B cell (primary cell): Measurements from ENCODE around the gene SFMBT1. TPM values are rescaled to one million over a fixed set of nuclear protein-coding genes. Genes with fewer than 3 reads are reported as not detected.

Source experiments
- ATAC-seq: fragments of 200-7000 bp; cut with Tn5 transposase; one replicate; pipeline ENCODE4 v1.10.0; 2021; ENCODE audit warnings: low read depth, mild to moderate bottlenecking, moderate number of reproducible peaks, moderate library complexity
- CTCF ChIA-PET: fragments of 350-600 bp; sonication (Branson Sonifier 250); formaldehyde crosslinking; loops from one replicate; lab custom pipeline; 2021; ENCODE audit warnings: antibody characterized with exemption, inconsistent platforms; lab: Charles Lee
- POLR2A ChIA-PET: fragments of 350-600 bp; sonication (Branson Sonifier 250); formaldehyde crosslinking; loops from one replicate; lab custom pipeline; 2021; ENCODE audit warnings: antibody characterized with exemption; lab: Charles Lee
- DNase-seq: peaks from one replicate; pipeline ENCODE4 v3.0.0; 2013
- H2AFZ ChIP-seq: 2 replicates; pipeline ENCODE4 v1.6.1; 2012; ENCODE audit warnings: mild to moderate bottlenecking, low read depth, low read length; ENCODE audit not compliant: insufficient read depth, poor library complexity, severe bottlenecking
- H3K27ac ChIP-seq, 2 donors: 1 replicate in 1 of 2; 2 replicates in 1 of 2; pipeline ENCODE4 v1.5.1; 2012 to 2013; ENCODE audit warnings: low read length in 2 of 2, mild to moderate bottlenecking in 2 of 2, moderate library complexity in 1 of 2
- H3K27me3 ChIP-seq, 4 experiments: fragments of 200-600 bp in 1 of 4; sonication (generic) in 1 of 4; replicated peaks in 1 of 4; 1 replicate in 2 of 4; 2 replicates in 2 of 4; pipeline versions ENCODE4 v1.6.1 to v1.7.0; 2013 to 2016; ENCODE audit warnings: low read length in 3 of 4, mild to moderate bottlenecking in 2 of 4, mixed read lengths in 1 of 4, moderate library complexity in 1 of 4; ENCODE audit not compliant: insufficient read depth in 4 of 4, control insufficient read depth in 3 of 4; ENCODE audit errors: control extremely low read depth in 1 of 4
- H3K36me3 ChIP-seq, 2 experiments: replicated peaks in 1 of 2; 1 replicate in 1 of 2; 2 replicates in 1 of 2; pipeline versions ENCODE4 v1.6.1 to v1.7.1; 2013; ENCODE audit warnings: low read length in 1 of 2; ENCODE audit not compliant: insufficient read depth in 2 of 2, control insufficient read depth in 1 of 2; ENCODE audit errors: control extremely low read depth in 1 of 2, extremely low read depth in 1 of 2
- H3K4me1 ChIP-seq, 2 donors: fragments of 200-600 bp in 1 of 2; sonication (generic) in 1 of 2; 1 replicate in 1 of 2; 2 replicates in 1 of 2; pipeline versions ENCODE4 v1.5.1 to v1.6.1; 2013 to 2017; ENCODE audit warnings: low read length in 2 of 2; ENCODE audit not compliant: control insufficient read depth in 2 of 2, insufficient read depth in 2 of 2
- H3K4me2 ChIP-seq: replicated peaks from 2 replicates; pipeline ENCODE3; 2012; ENCODE audit warnings: mild to moderate bottlenecking, low read depth, low read length; ENCODE audit not compliant: poor library complexity, severe bottlenecking
- H3K4me3 ChIP-seq, 5 experiments: fragments of 200-600 bp in 1 of 5; sonication (generic) in 1 of 5; 1 replicate in 3 of 5; 2 replicates in 2 of 5; pipeline versions ENCODE4 v1.5.1 to v1.7.0; 2011 to 2016; ENCODE audit warnings: low read length in 4 of 5, mild to moderate bottlenecking in 4 of 5, low read depth in 2 of 5, control low read depth in 1 of 5, moderate library complexity in 1 of 5; ENCODE audit not compliant: insufficient read depth in 1 of 5; ENCODE audit errors: control extremely low read depth in 1 of 5, extremely low read depth in 1 of 5
- H3K79me2 ChIP-seq: fragments of 200-600 bp; sonication (generic); one replicate; pipeline ENCODE4 v1.6.0; 2016; ENCODE audit warnings: low read length; ENCODE audit not compliant: control insufficient read depth, insufficient read depth
- H3K9ac ChIP-seq: fragments of 200-600 bp; sonication (generic); 2 replicates; pipeline ENCODE4 v1.6.1; 2017; ENCODE audit warnings: mild to moderate bottlenecking, low read length, moderate library complexity
- H3K9me3 ChIP-seq, 3 donors: one replicate each; pipeline versions ENCODE4 v1.6.1 to v1.7.1; 2013; ENCODE audit warnings: low read length in 2 of 3; ENCODE audit not compliant: control insufficient read depth in 2 of 3, insufficient read depth in 1 of 3; ENCODE audit errors: control extremely low read depth in 1 of 3
- H4K20me1 ChIP-seq: 2 replicates; pipeline ENCODE4 v1.6.0; 2012; ENCODE audit warnings: mild to moderate bottlenecking, low read length; ENCODE audit not compliant: insufficient read depth, control insufficient read depth, poor library complexity, severe bottlenecking
- H3K27ac Mint-ChIP-seq: one replicate; pipeline ENCODE4 v1.8.0; 2021; ENCODE audit warnings: mixed read lengths
- H3K27me3 Mint-ChIP-seq: one replicate; pipeline ENCODE4 v1.8.0; 2021; ENCODE audit warnings: mixed read lengths
- H3K4me1 Mint-ChIP-seq: one replicate; pipeline ENCODE4 v1.8.0; 2021; ENCODE audit warnings: mixed read lengths
- H3K4me3 Mint-ChIP-seq: one replicate; pipeline ENCODE4 v1.8.0; 2021; ENCODE audit warnings: mixed read lengths
- H3K9me3 Mint-ChIP-seq: one replicate; pipeline ENCODE4 v1.8.0; 2022; ENCODE audit warnings: mixed read lengths; ENCODE audit not compliant: insufficient read depth
- EZH2 ChIP-seq: IDR thresholded peaks from 2 replicates; pipeline ENCODE4 v1.6.1; 2012; ENCODE audit warnings: borderline replicate concordance, low read depth, mild to moderate bottlenecking, moderate library complexity, low read length; ENCODE audit not compliant: insufficient read depth, poor library complexity, severe bottlenecking
- whole genome bisulfite sequencing: methylation state at CpG from one replicate; pipeline ENCODE4 v1.1.5; 2013; ENCODE audit warnings: missing lambda C conversion rate; ENCODE audit not compliant: insufficient coverage; 5-methylcytosine and 5-hydroxymethylcytosine counted together
- intact Hi-C: fragments of 100-400 bp; cut with micrococcal nuclease; formaldehyde crosslinking; loops from one replicate; pipeline ENCODE4 v1.10.0; 2022
- polyA plus RNA-seq: library from polyadenylated mRNA; depleted of rRNA; stranded (reverse); fragments of >200 nt; gene quantifications from 2 replicates; pipeline ENCODE4 v1.2.3, GENCODE V29; 2012
- total RNA-seq, 2 donors: library from RNA; stranded (reverse); fragments of 120-200 nt in 1 of 2; gene quantifications; 1 replicate in 1 of 2; 2 replicates in 1 of 2; pipeline versions ENCODE4 v1.2.3 to v1.2.4, GENCODE V29; 2013 to 2022
- TF ChIP-seq, protein P1 (sequence below): fragments of 200-600 bp; IDR thresholded peaks from one replicate; pipeline ENCODE4 v1.8.0; 2022; ENCODE audit warnings: antibody characterized with exemption, mild to moderate bottlenecking

SFMBT1 gene
- total and polyA plus RNA-seq, 2 donors (not counting 1 experiment from before 2014, with no cell fraction given): 9.9 to 55.8 TPM

DNA sequence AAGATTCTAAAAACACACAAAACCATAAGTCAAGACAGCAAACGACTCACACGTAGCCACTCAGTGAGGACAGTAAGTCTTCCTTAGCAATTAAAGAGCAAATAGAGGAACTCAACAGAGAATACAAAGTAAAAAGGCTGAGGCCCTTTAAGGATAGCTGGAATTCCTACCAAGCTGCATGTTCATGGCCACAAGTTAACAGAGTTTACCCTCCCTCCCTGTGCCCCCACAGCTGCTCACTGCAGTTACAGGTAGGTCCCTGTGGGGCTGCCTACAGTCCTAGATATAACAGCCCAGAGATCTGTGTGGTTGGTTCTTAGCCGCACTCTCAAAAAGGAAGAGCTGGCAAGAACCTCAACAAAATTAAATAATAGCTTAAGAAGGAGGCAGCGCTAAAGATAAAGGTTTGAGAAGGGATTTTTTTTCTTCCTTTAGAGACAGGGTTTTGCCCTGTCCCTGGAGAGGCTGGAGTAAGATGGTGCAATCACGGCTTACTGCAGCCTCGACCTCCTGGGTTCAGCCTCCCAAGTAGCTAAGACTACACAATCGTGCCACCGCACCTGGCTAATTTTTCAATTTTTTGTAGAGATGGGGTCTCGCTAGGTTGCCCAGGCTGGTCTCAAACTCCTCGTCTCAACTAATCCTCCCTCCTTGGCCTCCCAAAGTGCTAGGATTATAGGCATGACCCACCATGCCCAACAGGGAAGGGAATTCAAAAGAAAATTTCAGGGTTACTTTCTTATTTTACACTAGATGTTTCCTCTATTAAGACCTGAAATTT, 19.3 kb downstream of the SFMBT1 start:
- peaks cover 16% of the 10 kb centered on the region for H4K20me1 ChIP-seq
- peaks cover 91% of the 10 kb centered on the region for H3K79me2 ChIP-seq
- no peaks in the 10 kb centered on the region for H3K27me3 ChIP-seq
- H3K9me3 ChIP-seq: no peaks in the 10 kb centered on the region
- H2AFZ ChIP-seq: no peak overlapping the region
- H3K27ac Mint-ChIP-seq: no peak overlapping the region
- H3K27ac ChIP-seq: no peak overlapping the region
- no peaks in the 10 kb centered on the region for H3K27me3 Mint-ChIP-seq
- no peaks in the 10 kb centered on the region for H3K9me3 Mint-ChIP-seq
- H3K4me3 Mint-ChIP-seq: no peak overlapping the region
- no peak overlapping the region for H3K9ac ChIP-seq
- no peaks in the 10 kb centered on the region for H3K36me3 ChIP-seq
- H3K4me1 ChIP-seq: peaks cover 8 to 13% of the 10 kb centered on the region in 2 donors
- no peak for ATAC-seq
- POLR2A ChIA-PET: interaction anchor here (0.7 to 1.4 kb wide), 2 partner anchors 18 to 19 kb away, joined by 3 read pairs; partner anchors contain the start of gene SFMBT1
- DNase-seq: no peak
- no peak overlapping the region for H3K4me3 ChIP-seq
- WGBS: no CpG with 5 or more reads among the region's 10 CpGs
- CTCF ChIA-PET: interaction anchor here (0.9 to 2.1 kb wide), 4 partner anchors 10 to 91 kb away, joined by 3 to 8 read pairs (median 6); partner anchors contain the start of gene SFMBT1
- peaks cover 53% of the 10 kb centered on the region for H3K4me1 Mint-ChIP-seq
- intact Hi-C loops: no loop called here
- TF ChIP-seq, protein P1, sequence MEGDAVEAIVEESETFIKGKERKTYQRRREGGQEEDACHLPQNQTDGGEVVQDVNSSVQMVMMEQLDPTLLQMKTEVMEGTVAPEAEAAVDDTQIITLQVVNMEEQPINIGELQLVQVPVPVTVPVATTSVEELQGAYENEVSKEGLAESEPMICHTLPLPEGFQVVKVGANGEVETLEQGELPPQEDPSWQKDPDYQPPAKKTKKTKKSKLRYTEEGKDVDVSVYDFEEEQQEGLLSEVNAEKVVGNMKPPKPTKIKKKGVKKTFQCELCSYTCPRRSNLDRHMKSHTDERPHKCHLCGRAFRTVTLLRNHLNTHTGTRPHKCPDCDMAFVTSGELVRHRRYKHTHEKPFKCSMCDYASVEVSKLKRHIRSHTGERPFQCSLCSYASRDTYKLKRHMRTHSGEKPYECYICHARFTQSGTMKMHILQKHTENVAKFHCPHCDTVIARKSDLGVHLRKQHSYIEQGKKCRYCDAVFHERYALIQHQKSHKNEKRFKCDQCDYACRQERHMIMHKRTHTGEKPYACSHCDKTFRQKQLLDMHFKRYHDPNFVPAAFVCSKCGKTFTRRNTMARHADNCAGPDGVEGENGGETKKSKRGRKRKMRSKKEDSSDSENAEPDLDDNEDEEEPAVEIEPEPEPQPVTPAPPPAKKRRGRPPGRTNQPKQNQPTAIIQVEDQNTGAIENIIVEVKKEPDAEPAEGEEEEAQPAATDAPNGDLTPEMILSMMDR: no peak
- TF ChIP-seq EZH2: no peak
- H3K4me2 ChIP-seq: no peak overlapping the region

DNA sequence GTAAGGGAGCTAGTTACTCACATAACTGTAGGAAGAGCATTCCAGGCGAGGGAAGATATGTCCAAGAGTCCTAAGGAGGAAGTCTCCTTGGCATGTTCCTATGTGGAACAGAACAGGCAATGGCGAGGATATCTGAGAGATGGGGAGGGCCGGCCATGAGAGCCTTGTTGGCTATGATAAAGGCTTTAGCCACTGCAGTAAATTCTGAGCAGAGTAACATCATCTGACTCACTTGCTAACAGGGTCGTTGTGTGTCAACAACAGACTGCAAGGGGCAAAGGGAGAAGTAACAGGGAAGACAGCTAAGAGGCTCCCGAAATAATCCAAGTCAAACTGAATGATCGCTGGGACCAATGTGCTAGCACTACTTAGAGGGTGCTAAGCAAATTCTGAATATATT, 21.6 kb downstream of the SFMBT1 start:
- H3K27ac ChIP-seq: no peak overlapping the region
- ATAC-seq (no peak), DNase-seq (no peak)
- ChIA-PET POLR2A (interaction anchor here (0.6 kb wide), 1 partner anchor 11 kb away, joined by 3 read pairs; no protein-coding TSS in a partner anchor), CTCF (interaction anchor here (1.0 kb wide), 1 partner anchor 89 kb away, joined by 3 read pairs; no protein-coding TSS in a partner anchor)
- TF ChIP-seq, protein P1: no peak
- TF ChIP-seq EZH2: no peak
- Mint-ChIP-seq H3K4me1 (peaks cover 48% of the 10 kb centered on the region), H3K27ac (no peak overlapping the region), H3K4me3 (no peak overlapping the region), H3K9me3 (no peaks in the 10 kb centered on the region), H3K27me3 (no peaks in the 10 kb centered on the region)
- 88% methylated on average over 6 of the region's 6 CpGs for WGBS
- peaks cover 16% of the 10 kb centered on the region for H4K20me1 ChIP-seq
- no peak overlapping the region for H2AFZ ChIP-seq
- no peaks in the 10 kb centered on the region for H3K27me3 ChIP-seq
- H3K79me2 ChIP-seq: peaks cover 91% of the 10 kb centered on the region
- H3K9me3 ChIP-seq: no peaks in the 10 kb centered on the region
- H3K4me1 ChIP-seq: peaks cover 5 to 9% of the 10 kb centered on the region in 2 donors
- no peaks in the 10 kb centered on the region for H3K36me3 ChIP-seq
- H3K4me2 ChIP-seq: no peak overlapping the region
- intact Hi-C loops: no loop called here
- no peak overlapping the region for H3K9ac ChIP-seq
- no peak overlapping the region for H3K4me3 ChIP-seq
